Amniotic stem cell (primary cell): Measurements from ENCODE around the gene FAM236B.
"Not testable (repeated sequence)": the region's sequence is repeated elsewhere in the genome, so short reads cannot be mapped to it uniquely, and the experiment has no call there.

ENCODE experiments used
- DNase-seq: peaks from one replicate; lab custom pipeline; 2025; lab: John Stamatoyannopoulos, UW

FAM236B gene

GRCh38 chrX:72782560-72782959 is at the start of gene FAM236B:
Gene FAM236B, minus strand, starts transcription at chrX:72782660. Its CDS starts 100 bp downstream, at chrX:72782560.
- not testable (repeated sequence) for DNase-seq

DNA sequence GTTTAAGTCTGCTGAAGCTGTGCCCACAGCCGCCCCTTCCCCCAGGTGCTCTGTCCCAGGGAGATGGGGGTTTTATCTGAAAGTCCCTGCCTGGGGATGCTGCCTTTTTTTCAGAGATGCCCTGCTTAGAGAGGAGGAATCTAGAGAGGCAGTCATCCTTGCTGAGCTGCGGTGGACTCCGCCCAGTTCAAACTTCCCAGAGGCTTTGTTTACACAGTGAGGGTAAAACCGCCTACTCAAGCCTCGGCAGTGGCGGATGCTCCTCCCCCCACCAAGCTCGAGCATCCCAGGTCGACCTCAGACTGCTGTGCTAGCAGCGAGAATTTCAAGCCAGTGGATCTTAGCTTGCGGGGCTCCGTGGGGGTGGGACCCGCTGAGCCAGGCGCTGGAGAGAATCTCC is 48.2 kb upstream of the FAM236B start:
- DNase-seq, result not testable (repeated sequence)

- not testable (repeated sequence) for DNase-seq
Measured at GRCh38 chrX:72808110-72808509, 25.6 kb upstream of the FAM236B start, which contains the start of gene FAM236D. Gene FAM236D, minus strand, starts transcription at chrX:72808210. Its CDS starts 100 bp downstream, at chrX:72808110.

DNA sequence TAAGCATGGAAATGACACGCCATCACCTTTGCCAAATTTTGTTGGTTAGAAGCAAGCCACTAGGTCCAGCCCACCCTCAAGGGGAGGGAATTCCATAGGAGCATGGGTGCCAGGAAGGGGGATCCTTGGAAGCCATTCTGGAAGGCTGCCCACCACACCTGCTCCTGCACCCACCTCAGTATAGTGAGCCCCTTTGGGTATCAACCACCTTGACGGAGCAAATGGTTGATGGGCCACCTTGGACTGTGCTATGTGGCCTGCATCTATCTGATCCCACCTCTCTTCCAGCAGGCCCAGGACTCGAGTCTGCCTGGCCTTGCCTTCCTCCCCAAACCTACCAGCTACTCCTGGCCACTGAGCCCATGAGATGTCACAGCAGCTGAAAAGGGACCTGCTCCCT is 7.9 kb upstream of the FAM236B start:
- DNase-seq, result not testable (repeated sequence)

GRCh38 chrX:72788142-72788541 is 5.7 kb upstream of the FAM236B start:
- not testable (repeated sequence) for DNase-seq

GRCh38 chrX:72783964-72784363 is 1.5 kb upstream of the FAM236B start:
- DNase-seq, result not testable (repeated sequence)

DNA sequence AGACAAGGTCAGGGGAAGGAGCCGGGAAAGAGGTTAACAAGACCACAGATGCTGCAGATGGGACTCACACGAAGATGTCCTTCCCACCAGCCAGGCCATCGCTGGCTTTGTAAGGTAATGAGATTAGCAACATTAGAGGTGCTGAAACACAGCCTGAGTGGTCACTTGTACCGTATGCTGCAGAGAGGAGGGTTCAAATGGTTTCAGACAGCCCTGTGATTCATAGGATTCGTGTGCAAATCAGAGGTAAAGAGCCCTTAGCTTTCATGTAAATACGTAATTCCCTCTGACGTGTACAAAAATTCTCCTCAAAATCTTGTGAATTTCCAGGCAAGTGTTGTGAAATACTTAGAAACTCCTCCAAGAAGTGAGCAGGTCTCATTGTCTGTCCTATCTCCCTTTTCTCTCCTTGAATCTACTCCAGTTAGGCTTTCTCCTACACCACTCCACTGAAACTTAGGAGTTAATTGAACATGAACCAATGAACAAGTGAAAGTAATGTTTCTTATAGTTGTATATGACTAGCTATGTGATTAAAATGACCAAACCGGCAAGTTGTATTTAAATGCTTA is 991 bp upstream of the FAM236B start:
- not testable (repeated sequence) for DNase-seq

DNA sequence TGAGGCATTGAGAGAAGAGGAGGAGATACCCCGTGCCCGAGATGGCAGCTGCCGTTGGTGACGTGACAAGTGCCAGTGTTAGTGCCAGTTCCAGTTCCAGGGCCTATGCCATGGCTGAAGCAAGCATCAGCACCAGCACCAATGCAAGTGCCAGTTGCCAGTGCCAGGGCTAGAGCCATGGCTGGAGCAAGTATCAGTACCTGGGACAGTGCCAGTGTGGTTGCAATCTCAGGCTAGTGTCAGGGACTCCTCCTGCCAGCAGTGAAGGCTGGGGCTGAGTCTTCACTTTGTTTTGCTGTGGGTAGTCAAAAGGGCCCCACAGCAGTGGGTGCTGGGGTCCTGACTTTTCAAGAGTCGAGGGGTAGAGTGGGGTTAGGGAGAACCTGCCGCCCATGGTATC is 4.3 kb downstream of the FAM236B start:
- not testable (repeated sequence) for DNase-seq

GRCh38 chrX:72777467-72777790 is 5.0 kb downstream of the FAM236B start:
- not testable (repeated sequence) for DNase-seq

GRCh38 chrX:72776653-72777466 is 5.6 kb downstream of the FAM236B start, which contains the start of gene DMRTC1B:
Gene DMRTC1B, plus strand, starts transcription at chrX:72776890. Its CDS starts 68,246 bp downstream, at chrX:72845136.
- DNase-seq, result not testable (repeated sequence)

- not testable (repeated sequence) for DNase-seq
Measured at GRCh38 chrX:72760454-72760853, 22.0 kb downstream of the FAM236B start.

DNA sequence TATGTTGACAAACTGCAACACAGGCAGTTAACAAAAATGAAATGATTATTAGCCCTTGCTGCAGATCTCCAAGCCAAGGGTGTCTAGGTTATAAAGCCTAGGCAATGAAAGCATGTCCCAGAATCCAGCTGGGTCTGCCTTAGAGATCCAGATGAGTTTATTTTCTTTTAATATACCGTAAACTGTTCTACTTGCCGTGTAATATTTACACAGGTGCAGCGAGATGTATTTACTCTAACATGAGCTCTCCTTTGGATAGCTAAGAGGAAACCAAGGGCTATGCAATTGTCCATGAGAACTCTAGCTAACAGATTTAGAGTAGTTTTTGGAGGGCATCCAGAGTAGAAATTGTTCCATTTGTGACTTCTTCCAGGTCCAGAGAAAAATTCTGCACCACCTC is 33.9 kb downstream of the FAM236B start:
- not testable (repeated sequence) for DNase-seq

GRCh38 chrX:72745546-72745945 is 36.9 kb downstream of the FAM236B start:
- DNase-seq, result not testable (repeated sequence)

DNA sequence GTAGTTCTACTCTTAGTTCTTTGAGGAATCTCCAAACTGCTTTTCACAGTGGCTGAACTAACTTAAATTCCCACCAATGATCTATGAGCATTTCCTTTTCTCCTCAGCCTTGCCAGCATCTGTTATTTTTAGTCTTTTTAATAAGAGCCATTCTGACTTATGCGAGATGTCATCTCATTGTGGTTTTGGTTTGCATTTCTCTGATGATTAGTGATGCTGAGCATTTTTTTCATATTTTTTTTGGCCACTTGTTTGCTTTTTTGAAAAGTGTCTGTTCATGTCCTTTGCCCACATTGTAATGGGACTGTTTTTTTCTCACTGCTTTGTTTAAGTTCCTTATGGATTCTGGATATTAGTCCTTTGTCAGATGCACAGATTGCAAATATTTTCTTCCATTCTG is 46.9 kb downstream of the FAM236B start:
- DNase-seq, result no peak

DNA sequence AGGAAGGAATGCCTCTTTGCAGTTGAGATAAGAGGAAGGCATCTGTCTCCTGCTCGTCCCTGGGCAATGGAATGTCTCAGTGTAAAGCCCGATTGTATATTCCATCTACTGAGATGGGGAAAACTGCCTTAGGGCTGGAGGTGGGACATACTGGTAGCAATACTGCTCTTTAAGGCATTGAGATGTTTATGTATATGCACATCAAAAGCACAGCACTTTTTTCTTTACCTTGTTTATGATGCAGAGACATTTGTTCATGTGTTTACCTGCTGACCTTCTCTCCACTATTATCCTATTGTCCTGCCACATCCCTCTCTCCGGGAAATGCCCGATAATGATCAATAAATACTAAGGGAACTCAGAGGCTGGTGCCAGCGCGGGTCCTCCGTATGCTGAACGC is 48.8 kb downstream of the FAM236B start:
- not testable (repeated sequence) for DNase-seq
